Heart left ventricle (tissue), 13 donors: ENCODE results near the gene HSPA4.

Experiments used
- POLR2A ChIP-seq, 2 donors: fragments of 450-650 bp; IDR thresholded peaks; one replicate each; pipeline ENCODE4 v1.6.1; 2017; ENCODE audit warnings: antibody characterized with exemption in 2 of 2, mild to moderate bottlenecking in 2 of 2, moderate library complexity in 2 of 2
- TF ChIP-seq, protein P1 (sequence below), 12 donors: fragments of 200-600 bp; sonication (generic) in 4 of 12; IDR thresholded peaks; one replicate each; pipeline versions ENCODE4 v1.5.0 to v1.8.0; 2018 to 2022; ENCODE audit warnings: antibody characterized with exemption in 12 of 12, mild to moderate bottlenecking in 5 of 12
- donor health status: ischemic (EF 13 %, LVEDD 7.1; RV severe dilation, severe dysfunction).
- donor health status: DM: no; HTN: yes; CAD: no.
- donor health status: DM: no; HTN: no; CAD: no.
- donor health status: ischemic (EF 25% LVEDD 6.9; RV normal size, moderate dysfunction).
- donor health status: ischemic (EF 25% LVEDD 5.7; RV mildly dilated, moderate dysfunction).
- donor health status: ischemic (EF 35%, LVEDD 5.7; RV mildly dilated, moderate dysfunction).
- donor health status: nonischemic (EF 11% LVEDD 7.7; RV severe dilation, severe dysfunction).
- donor health status: DM: yes; HTN: yes; CAD: no.
- donor health status: PGD.
- donor health status: ischemic (EF 29% LVEDD 5.4; RV normal size, mild dysfunction).
- donor health status: nonischemic (EF 23%, LVEDD 6.1; RV moderate dilation, normal function).

DNA sequence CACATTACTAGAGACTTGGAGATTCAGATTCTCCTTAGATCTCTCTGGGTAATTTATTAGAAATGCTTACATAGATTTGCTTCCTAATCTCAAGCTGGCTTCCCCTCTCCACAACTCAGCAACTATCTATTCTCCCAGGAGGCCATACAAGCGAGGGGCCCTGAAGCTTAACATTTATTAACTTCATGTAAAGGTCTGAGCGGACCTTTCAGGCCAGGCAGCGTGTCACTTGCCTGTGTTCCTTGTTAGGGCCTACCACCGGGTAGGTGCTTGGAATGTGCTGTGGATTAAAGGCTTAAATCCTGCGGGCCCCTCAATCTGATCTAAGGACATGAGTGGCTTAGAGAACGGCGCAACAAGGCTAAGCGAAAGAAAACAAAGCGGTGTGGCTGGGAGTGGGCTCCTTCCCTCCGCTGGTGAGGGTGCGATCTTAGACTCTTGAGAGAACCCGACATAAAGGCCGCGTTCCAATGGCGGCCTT, 712 bp upstream of the HSPA4 start:
- TF ChIP-seq, protein P1, sequence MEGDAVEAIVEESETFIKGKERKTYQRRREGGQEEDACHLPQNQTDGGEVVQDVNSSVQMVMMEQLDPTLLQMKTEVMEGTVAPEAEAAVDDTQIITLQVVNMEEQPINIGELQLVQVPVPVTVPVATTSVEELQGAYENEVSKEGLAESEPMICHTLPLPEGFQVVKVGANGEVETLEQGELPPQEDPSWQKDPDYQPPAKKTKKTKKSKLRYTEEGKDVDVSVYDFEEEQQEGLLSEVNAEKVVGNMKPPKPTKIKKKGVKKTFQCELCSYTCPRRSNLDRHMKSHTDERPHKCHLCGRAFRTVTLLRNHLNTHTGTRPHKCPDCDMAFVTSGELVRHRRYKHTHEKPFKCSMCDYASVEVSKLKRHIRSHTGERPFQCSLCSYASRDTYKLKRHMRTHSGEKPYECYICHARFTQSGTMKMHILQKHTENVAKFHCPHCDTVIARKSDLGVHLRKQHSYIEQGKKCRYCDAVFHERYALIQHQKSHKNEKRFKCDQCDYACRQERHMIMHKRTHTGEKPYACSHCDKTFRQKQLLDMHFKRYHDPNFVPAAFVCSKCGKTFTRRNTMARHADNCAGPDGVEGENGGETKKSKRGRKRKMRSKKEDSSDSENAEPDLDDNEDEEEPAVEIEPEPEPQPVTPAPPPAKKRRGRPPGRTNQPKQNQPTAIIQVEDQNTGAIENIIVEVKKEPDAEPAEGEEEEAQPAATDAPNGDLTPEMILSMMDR (IDR thresholded peaks at IDR 0.05) = no peak
- TF ChIP-seq POLR2A (IDR thresholded peaks at IDR 0.05) = no peak
